HepG2 (cell line): Measurements from ENCODE around the gene NDUFS1. TPM values are rescaled to one million over a fixed set of nuclear protein-coding genes. Genes with fewer than 3 reads are reported as not detected.

Source experiments
- AGO1 ChIP-seq: fragments of 200-400 bp; formaldehyde crosslinking; IDR thresholded peaks from 2 replicates; pipeline ENCODE4 v1.6.1; 2017; ENCODE audit warnings: mild to moderate bottlenecking, low read depth, low read length, moderate library complexity; ENCODE audit not compliant: poor library complexity, severe bottlenecking
- FOXM1 ChIP-seq: sonication (generic); formaldehyde crosslinking; IDR thresholded peaks from 2 replicates; pipeline ENCODE4 v1.5.0; 2020; ENCODE audit warnings: missing genetic modification reagents
- GATA4 ChIP-seq: sonication (generic); IDR thresholded peaks from 2 replicates; pipeline ENCODE4 v1.6.1; 2016; ENCODE audit warnings: antibody characterized with exemption, low read depth, borderline replicate concordance
- GMEB1 ChIP-seq: sonication (generic); formaldehyde crosslinking; IDR thresholded peaks from 2 replicates; pipeline ENCODE4 v1.5.1; 2020; ENCODE audit warnings: missing genetic modification reagents, mild to moderate bottlenecking, borderline replicate concordance
- HOXA5 ChIP-seq: sonication (generic); formaldehyde crosslinking; IDR thresholded peaks from 2 replicates; pipeline ENCODE4 v1.4.0; 2020; ENCODE audit warnings: missing genetic modification reagents
- MED8 ChIP-seq: sonication (generic); formaldehyde crosslinking; IDR thresholded peaks from 2 replicates; pipeline ENCODE4 v1.8.1; 2023; ENCODE audit warnings: mild to moderate bottlenecking, missing genetic modification reagents; ENCODE audit not compliant: insufficient replicate concordance
- PHF8 ChIP-seq: sonication (generic); formaldehyde crosslinking; IDR thresholded peaks from 2 replicates; pipeline ENCODE4 v1.5.0; 2020; ENCODE audit warnings: missing genetic modification reagents
- RERE ChIP-seq: IDR thresholded peaks from 2 replicates; pipeline ENCODE4 v1.6.1; 2016; ENCODE audit warnings: low read depth, missing genetic modification reagents, missing compliant biosample characterization
- TBX2 ChIP-seq: sonication (generic); formaldehyde crosslinking; IDR thresholded peaks from 2 replicates; pipeline ENCODE4 v1.5.0; 2020; ENCODE audit warnings: missing genetic modification reagents, mild to moderate bottlenecking, borderline replicate concordance
- ZBTB25 ChIP-seq: IDR thresholded peaks from 2 replicates; pipeline ENCODE4 v1.6.1; 2018; ENCODE audit warnings: missing genetic modification reagents
- ZNF253 ChIP-seq: sonication (generic); formaldehyde crosslinking; IDR thresholded peaks from 2 replicates; pipeline ENCODE4 v1.8.0; 2022; ENCODE audit warnings: mild to moderate bottlenecking, missing genetic modification reagents, borderline replicate concordance
- ZNF280D ChIP-seq: sonication (generic); formaldehyde crosslinking; IDR thresholded peaks from 2 replicates; pipeline ENCODE4 v1.5.1; 2020; ENCODE audit warnings: mild to moderate bottlenecking, missing genetic modification reagents
- ZNF362 ChIP-seq: sonication (generic); formaldehyde crosslinking; IDR thresholded peaks from 2 replicates; pipeline ENCODE4 v1.4.0; 2020; ENCODE audit warnings: missing genetic modification reagents, mild to moderate bottlenecking, borderline replicate concordance
- ZSCAN9 ChIP-seq: IDR thresholded peaks from 2 replicates; pipeline ENCODE4 v1.6.1; 2016; ENCODE audit warnings: borderline replicate concordance
- polyA plus RNA-seq, 8 experiments: library from polyadenylated mRNA; depleted of rRNA in 3 of 8; stranded (reverse) in 7 of 8; unstranded in 1 of 8; fragments of >200 nt; fragmentation: Illumina TruSeq in 4 of 8; extraction: Trizol in 4 of 8; gene quantifications; 2 replicates each; pipeline versions ENCODE4 v1.2.1 to v1.2.3, GENCODE V29; 2011 to 2016; ENCODE audit warnings: low read depth in 4 of 8, missing spikeins in 1 of 8, mixed read lengths in 1 of 8; ENCODE audit not compliant: insufficient read depth in 1 of 8
- total RNA-seq, 5 experiments: library from RNA; depleted of rRNA; stranded (reverse); fragments of >200 nt; fragmentation: Illumina TruSeq; extraction: Trizol; gene quantifications; 2 replicates each; pipeline ENCODE4 v1.2.3, GENCODE V29; 2016; ENCODE audit warnings: low read depth in 1 of 5

NDUFS1 gene
- total and polyA plus RNA-seq, 2 of the 13 experiments (the other 11 are each of a cell fraction or from before 2014, with no cell fraction given) = 139 to 242 TPM

- TF ChIP-seq ZNF362 (no peak), ZBTB25 (CRISPR knock-in tag) (no peak), HOXA5 (0 out of 2 replicates have a peak, but pooled peaks have one; percentile 34), ZNF280D (no peak), ZSCAN9 (CRISPR knock-in tag) (no peak), RERE (CRISPR knock-in tag) (no peak), ZNF253 (CRISPR knock-in tag) (no peak), FOXM1 (CRISPR knock-in tag) (no peak), TBX2 (CRISPR knock-in tag) (0 out of 2 replicates have a peak, but pooled peaks have one; percentile 19), PHF8 (CRISPR knock-in tag) (no peak), GATA4 (no peak), GMEB1 (0 out of 2 replicates have a peak, but pooled peaks have one; percentile 33), AGO1 (no peak), MED8 (no peak)
These were observed 5.0 kb downstream of the NDUFS1 start (continued) for GRCh38 chr2:206154197-206154596.
